AG10803 (cell line): ENCODE measurements around the gene NEURL1.
"Not testable (repeated sequence)": the region's sequence is repeated elsewhere in the genome, so short reads cannot be mapped to it uniquely, and the experiment has no call there.

Experiments
- DNase-seq: peaks from one replicate; pipeline ENCODE4 v3.0.0; 2010; ENCODE audit warnings: low read depth
- H3K4me3 ChIP-seq: 2 replicates; pipeline ENCODE4 v1.5.1; 2011; ENCODE audit warnings: mild to moderate bottlenecking, low read length, control low read depth
- CTCF ChIP-seq: conservative IDR thresholded peaks from 2 replicates; pipeline ENCODE4 v1.5.1; 2011; ENCODE audit warnings: mild to moderate bottlenecking, low read length, control low read depth, inconsistent platforms

Gene NEURL1

GRCh38 chr10:103474077-103474476 is 19.4 kb upstream of the NEURL1 start:
- DNase-seq = no peak
- H3K4me3 ChIP-seq = no peak overlapping the region
- TF ChIP-seq CTCF = no peak

DNA sequence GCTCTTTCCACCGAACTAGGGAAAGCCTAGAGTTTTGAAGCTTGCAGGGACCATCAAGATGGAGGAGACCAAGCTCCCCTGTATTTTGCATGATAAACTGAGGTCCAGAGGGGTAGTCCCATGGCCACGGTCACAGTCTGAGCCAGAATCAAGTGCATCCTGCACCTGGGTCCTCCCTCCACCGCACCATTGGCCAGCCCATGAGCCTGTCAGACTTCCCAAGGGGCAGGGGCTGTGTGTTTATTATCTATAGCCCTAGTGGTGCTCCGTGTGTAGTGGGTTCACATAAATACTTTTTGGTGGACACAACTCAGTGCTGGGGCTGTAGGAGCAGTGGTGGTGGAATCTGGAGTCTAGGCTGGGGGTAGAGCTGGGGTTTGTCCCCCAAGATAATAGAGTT is 18.1 kb upstream of the NEURL1 start:
- no peak for DNase-seq
- no peak for TF ChIP-seq CTCF
- no peak overlapping the region for H3K4me3 ChIP-seq

DNA sequence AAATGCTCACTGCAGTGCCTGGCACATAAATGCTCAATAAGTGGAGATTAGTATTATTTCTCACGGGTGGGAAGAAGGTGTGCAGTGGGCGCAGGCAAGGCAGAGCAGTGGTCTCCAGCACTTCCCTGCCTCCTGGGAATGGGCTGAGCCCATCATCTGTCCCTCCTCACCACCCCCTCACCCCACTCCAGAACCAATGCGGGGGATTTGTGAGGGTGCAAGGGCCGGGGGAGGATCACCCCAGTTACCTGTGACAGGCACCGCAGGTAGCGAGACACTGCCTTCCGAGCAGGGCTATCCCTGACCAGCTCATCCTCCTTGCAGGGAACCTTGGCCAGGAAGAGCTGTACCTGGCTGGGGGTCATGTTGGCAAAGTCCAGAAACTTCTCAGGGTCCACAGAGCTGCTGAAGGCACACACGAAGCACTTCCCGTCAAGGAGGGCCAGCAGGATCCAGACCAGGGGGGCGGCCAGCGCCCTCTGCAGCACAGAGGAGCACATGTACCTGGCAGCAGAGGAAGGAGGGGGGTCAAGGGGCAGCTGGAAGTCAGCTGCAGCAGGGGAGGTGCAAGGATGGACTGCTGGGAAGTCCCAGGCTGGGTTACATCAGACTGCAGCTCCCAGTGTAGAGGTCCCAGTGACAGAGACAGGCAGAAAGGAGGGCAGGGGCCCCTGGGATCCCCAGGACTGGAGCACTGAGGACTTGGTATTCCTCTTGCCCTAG is 17.3 kb upstream of the NEURL1 start:
- DNase-seq = no peak
- no peak overlapping the region for H3K4me3 ChIP-seq
- no peak for TF ChIP-seq CTCF

DNA sequence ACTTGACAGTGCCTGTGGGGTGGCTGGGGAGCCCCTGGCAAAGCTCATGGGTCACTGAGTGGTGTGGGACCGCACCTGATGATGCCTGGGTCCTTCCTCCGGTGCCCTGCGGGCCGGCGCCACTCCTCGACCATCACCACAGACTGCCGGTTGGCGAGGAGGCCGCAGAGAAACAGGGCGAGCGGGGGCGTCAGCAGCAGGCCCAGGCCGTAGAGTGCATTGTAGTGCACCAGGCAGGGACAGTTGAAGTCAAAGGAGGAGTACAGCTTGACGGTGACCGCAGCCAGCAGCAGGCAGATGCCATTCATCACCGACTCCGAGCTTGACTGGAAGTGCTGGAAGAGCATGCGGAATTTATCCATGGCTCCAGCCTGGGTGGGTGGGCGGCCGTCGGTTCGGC is 14.8 kb upstream of the NEURL1 start:
- no peak for TF ChIP-seq CTCF
- DNase-seq = no peak
- no peak overlapping the region for H3K4me3 ChIP-seq

DNA sequence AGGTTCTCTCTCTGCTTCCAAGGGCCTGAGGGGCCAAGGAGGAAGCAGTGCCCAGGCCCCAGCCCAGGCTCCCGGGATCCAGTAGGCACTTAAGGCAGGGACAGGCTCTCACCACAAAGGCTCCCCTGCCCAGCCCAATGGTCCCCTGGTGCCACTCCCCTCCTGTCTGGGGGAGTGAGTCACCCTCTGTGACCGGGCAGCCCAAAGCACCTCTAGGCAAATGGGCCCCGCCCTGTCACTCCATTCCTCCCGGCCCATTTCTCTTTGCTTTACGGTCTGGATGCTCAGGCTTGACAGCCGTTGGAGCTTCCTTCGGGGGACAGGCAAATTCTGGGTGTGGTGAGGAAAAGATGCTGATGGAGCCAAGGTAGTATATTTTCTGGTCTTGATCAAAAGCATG is 14.4 kb upstream of the NEURL1 start, which contains the start of gene CALHM3:
Gene CALHM3, minus strand, starts transcription at position 106 of the 400 bp plus-strand sequence. CDS start 208 bp downstream, outside the sequence.
- no peak within 1 kb of the TSS for H3K4me3 ChIP-seq
- DNase-seq = no peak
- TF ChIP-seq CTCF = no peak

- no peak for TF ChIP-seq CTCF
- no peak overlapping the region for H3K4me3 ChIP-seq
- DNase-seq = peak; percentile 36
Measured at GRCh38 chr10:103480521-103480920, 13.0 kb upstream of the NEURL1 start.

- peak; percentile 80 for TF ChIP-seq CTCF
- peak; percentile 73 for DNase-seq
- no peak overlapping the region for H3K4me3 ChIP-seq
Measured at GRCh38 chr10:103481974-103482531, 11.5 kb upstream of the NEURL1 start.

- not testable (repeated sequence) for H3K4me3 ChIP-seq, DNase-seq
Measured at GRCh38 chr10:103486635-103487409, 6.7 kb upstream of the NEURL1 start.
